SH-SY5Y (cell line): ENCODE results near the gene KLF11.

Experiments used
- GATA2 ChIP-seq: IDR thresholded peaks from 2 replicates; pipeline ENCODE4 v1.6.1; 2011; ENCODE audit warnings: mild to moderate bottlenecking, low read depth, low read length
- GATA3 ChIP-seq: IDR thresholded peaks from 2 replicates; pipeline ENCODE4 v1.6.1; 2011; ENCODE audit warnings: low read depth, mild to moderate bottlenecking, low read length, moderate library complexity

The KLF11 gene

GRCh38 chr2:10061221-10061925 is 18.0 kb downstream of the KLF11 start:
- TF ChIP-seq GATA3 (no peak), GATA2 (no peak)

GRCh38 chr2:10062931-10063365 is 19.6 kb downstream of the KLF11 start:
- TF ChIP-seq GATA3 (no peak), GATA2 (no peak)

GRCh38 chr2:10063566-10063965 is 20.2 kb downstream of the KLF11 start:
- TF ChIP-seq GATA3 (no peak), GATA2 (no peak)

GRCh38 chr2:10064932-10065772 is 21.8 kb downstream of the KLF11 start:
- TF ChIP-seq GATA3, result no peak
- no peak for TF ChIP-seq GATA2

- TF ChIP-seq GATA2 (no peak), GATA3 (no peak)
These were observed 22.4 kb downstream of the KLF11 start for GRCh38 chr2:10065773-10066055.

- TF ChIP-seq GATA2 (no peak), GATA3 (no peak)
These were observed 24.0 kb downstream of the KLF11 start for GRCh38 chr2:10067330-10067729.

- TF ChIP-seq GATA2, result no peak
- TF ChIP-seq GATA3, result no peak
These were observed 24.5 kb downstream of the KLF11 start for GRCh38 chr2:10067881-10068280.

GRCh38 chr2:10071176-10071575 is 27.8 kb downstream of the KLF11 start:
- TF ChIP-seq GATA3 (no peak), GATA2 (no peak)

GRCh38 chr2:10071595-10071994 is 28.2 kb downstream of the KLF11 start:
- TF ChIP-seq GATA3, result no peak
- no peak for TF ChIP-seq GATA2

- TF ChIP-seq GATA2 (no peak), GATA3 (no peak)
These were observed 29.5 kb downstream of the KLF11 start for GRCh38 chr2:10072656-10073480.

GRCh38 chr2:10073706-10074105 is 30.4 kb downstream of the KLF11 start:
- TF ChIP-seq GATA2 (no peak), GATA3 (no peak)

- TF ChIP-seq GATA2 (no peak), GATA3 (no peak)
These were observed 31.8 kb downstream of the KLF11 start for GRCh38 chr2:10075101-10075500.

GRCh38 chr2:10075571-10076209 is 32.3 kb downstream of the KLF11 start:
- TF ChIP-seq GATA2, result no peak
- TF ChIP-seq GATA3, result no peak

GRCh38 chr2:10076511-10076910 is 33.2 kb downstream of the KLF11 start:
- TF ChIP-seq GATA2 (no peak), GATA3 (no peak)

- TF ChIP-seq GATA2 (no peak), GATA3 (no peak)
These were observed 33.7 kb downstream of the KLF11 start for GRCh38 chr2:10076988-10077527.
